K562 (cell line): ENCODE measurements around the gene MEST. TPM values are rescaled to one million over a fixed set of nuclear protein-coding genes. Genes with fewer than 3 reads are reported as not detected.

Source experiments
- ARHGAP35 ChIP-seq: fragments of 450-650 bp; IDR thresholded peaks from 2 replicates; pipeline ENCODE4 v1.6.1; 2018; ENCODE audit not compliant: partially characterized antibody
- EP300 ChIP-seq: IDR thresholded peaks from 2 replicates; pipeline ENCODE4 v1.6.1; 2012; ENCODE audit warnings: low read length, improper control_type of control experiment
- FIP1L1 ChIP-seq: fragments of 200-400 bp; formaldehyde crosslinking; IDR thresholded peaks from 2 replicates; pipeline ENCODE4 v1.6.1; 2018; ENCODE audit warnings: mild to moderate bottlenecking, low read depth, low read length; ENCODE audit not compliant: poor library complexity, severe bottlenecking
- FOXP1 ChIP-seq: sonication (generic); formaldehyde crosslinking; IDR thresholded peaks from 2 replicates; pipeline ENCODE4 v1.8.0; 2022; ENCODE audit warnings: mild to moderate bottlenecking, missing genetic modification reagents
- KAT7 ChIP-seq: sonication (generic); formaldehyde crosslinking; IDR thresholded peaks from 2 replicates; pipeline ENCODE4 v1.8.0; 2022; ENCODE audit warnings: missing genetic modification reagents, mild to moderate bottlenecking, borderline replicate concordance
- PCBP1 ChIP-seq: fragments of 200-400 bp; formaldehyde crosslinking; IDR thresholded peaks from 2 replicates; pipeline ENCODE4 v1.6.1; 2018; ENCODE audit warnings: mild to moderate bottlenecking, low read depth, low read length; ENCODE audit not compliant: poor library complexity, severe bottlenecking
- RNF2 ChIP-seq: sonication (generic); IDR thresholded peaks from 2 replicates; pipeline ENCODE4 v1.6.1; 2016
- SMAD4 ChIP-seq: fragments of 250-450 bp; sonication (Bioruptor Pico); conservative IDR thresholded peaks from 2 replicates; pipeline ENCODE4 v1.8.0; 2021; ENCODE audit warnings: inconsistent platforms, mild to moderate bottlenecking, moderate library complexity
- TGIF2 ChIP-seq: sonication (generic); formaldehyde crosslinking; IDR thresholded peaks from 2 replicates; pipeline ENCODE4 v1.8.1; 2022; ENCODE audit warnings: mild to moderate bottlenecking, missing genetic modification reagents, moderate library complexity
- ZC3H11A ChIP-seq: IDR thresholded peaks from 2 replicates; pipeline ENCODE4 v1.6.1; 2012; ENCODE audit warnings: low read depth, low read length, improper control_type of control experiment
- ZFP30 ChIP-seq: fragments of 250-450 bp; sonication (Bioruptor Pico); IDR thresholded peaks from 2 replicates; pipeline ENCODE4 v1.8.0; 2022; ENCODE audit warnings: moderate library complexity, mild to moderate bottlenecking, inconsistent platforms, borderline replicate concordance
- ZNF695 ChIP-seq: fragments of 450-650 bp; formaldehyde crosslinking; IDR thresholded peaks from 2 replicates; pipeline ENCODE4 v1.4.0; 2020; ENCODE audit warnings: mild to moderate bottlenecking, moderate library complexity
- polyA plus RNA-seq, 8 experiments: library from polyadenylated mRNA; depleted of rRNA in 4 of 8; stranded (reverse) in 5 of 8; unstranded in 3 of 8; fragments of >200 nt; fragmentation: Nextera tagmentation in 2 of 8; fragmentation: Illumina TruSeq in 1 of 8; extraction: Ambion mirVana in 2 of 8; extraction: Trizol in 1 of 8; gene quantifications; 2 replicates each; pipeline versions ENCODE4 v1.2.1 to v1.2.3, GENCODE V29; 2011 to 2014; ENCODE audit warnings: inconsistent platforms in 1 of 8, missing spikeins in 1 of 8
- total RNA-seq, 7 experiments: library from RNA; depleted of rRNA in 6 of 7; stranded (reverse); fragments of >200 nt in 6 of 7; fragmentation: Illumina TruSeq in 2 of 7; extraction: Trizol in 2 of 7; gene quantifications; 2 replicates each; pipeline versions ENCODE4 v1.2.1 to v1.2.3, GENCODE V29; 2011 to 2021; ENCODE audit warnings: low replicate concordance in 1 of 7
- TF ChIP-seq, protein P1 (sequence below): fragments of 250-450 bp; sonication (Bioruptor Pico); IDR thresholded peaks from 2 replicates; pipeline ENCODE4 v1.4.0; 2020; ENCODE audit warnings: mild to moderate bottlenecking, moderate library complexity, borderline replicate concordance
- TF ChIP-seq, protein P2 (sequence below): sonication (generic); formaldehyde crosslinking; IDR thresholded peaks from 2 replicates; pipeline ENCODE4 v1.8.1; 2023; ENCODE audit warnings: missing genetic modification reagents, mild to moderate bottlenecking, borderline replicate concordance
- TF ChIP-seq, protein P3 (sequence below), 2 experiments: IDR thresholded peaks; 2 replicates each; pipeline ENCODE4 v1.6.1; 2011; ENCODE audit warnings: borderline replicate concordance in 1 of 2, control low read depth in 1 of 2, low read depth in 1 of 2, low read length in 1 of 2, mild to moderate bottlenecking in 1 of 2, mixed read lengths in 1 of 2, moderate library complexity in 1 of 2; ENCODE audit not compliant: insufficient read depth in 1 of 2, insufficient read length in 1 of 2, poor library complexity in 1 of 2, severe bottlenecking in 1 of 2; ENCODE audit errors: extremely low read depth in 1 of 2
- TF ChIP-seq, protein P4 (sequence below): fragments of 250-450 bp; sonication (Bioruptor Pico); IDR thresholded peaks from 2 replicates; pipeline ENCODE4 v1.4.0; 2020; ENCODE audit warnings: mild to moderate bottlenecking, moderate library complexity

Gene MEST
- total and polyA plus RNA-seq, 9 of the 15 experiments (the other 6 are each of a cell fraction or from before 2014, with no cell fraction given): 0.04 to 0.74 (median 0.36) TPM; not detected in 1

GRCh38 chr7:130486114-130486953 lies 5.6 kb upstream of the MEST start (continued):
- TF ChIP-seq, protein P1, sequence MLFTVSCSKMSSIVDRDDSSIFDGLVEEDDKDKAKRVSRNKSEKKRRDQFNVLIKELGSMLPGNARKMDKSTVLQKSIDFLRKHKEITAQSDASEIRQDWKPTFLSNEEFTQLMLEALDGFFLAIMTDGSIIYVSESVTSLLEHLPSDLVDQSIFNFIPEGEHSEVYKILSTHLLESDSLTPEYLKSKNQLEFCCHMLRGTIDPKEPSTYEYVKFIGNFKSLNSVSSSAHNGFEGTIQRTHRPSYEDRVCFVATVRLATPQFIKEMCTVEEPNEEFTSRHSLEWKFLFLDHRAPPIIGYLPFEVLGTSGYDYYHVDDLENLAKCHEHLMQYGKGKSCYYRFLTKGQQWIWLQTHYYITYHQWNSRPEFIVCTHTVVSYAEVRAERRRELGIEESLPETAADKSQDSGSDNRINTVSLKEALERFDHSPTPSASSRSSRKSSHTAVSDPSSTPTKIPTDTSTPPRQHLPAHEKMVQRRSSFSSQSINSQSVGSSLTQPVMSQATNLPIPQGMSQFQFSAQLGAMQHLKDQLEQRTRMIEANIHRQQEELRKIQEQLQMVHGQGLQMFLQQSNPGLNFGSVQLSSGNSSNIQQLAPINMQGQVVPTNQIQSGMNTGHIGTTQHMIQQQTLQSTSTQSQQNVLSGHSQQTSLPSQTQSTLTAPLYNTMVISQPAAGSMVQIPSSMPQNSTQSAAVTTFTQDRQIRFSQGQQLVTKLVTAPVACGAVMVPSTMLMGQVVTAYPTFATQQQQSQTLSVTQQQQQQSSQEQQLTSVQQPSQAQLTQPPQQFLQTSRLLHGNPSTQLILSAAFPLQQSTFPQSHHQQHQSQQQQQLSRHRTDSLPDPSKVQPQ (CRISPR knock-in tag): no peak
- TF ChIP-seq, protein P2, sequence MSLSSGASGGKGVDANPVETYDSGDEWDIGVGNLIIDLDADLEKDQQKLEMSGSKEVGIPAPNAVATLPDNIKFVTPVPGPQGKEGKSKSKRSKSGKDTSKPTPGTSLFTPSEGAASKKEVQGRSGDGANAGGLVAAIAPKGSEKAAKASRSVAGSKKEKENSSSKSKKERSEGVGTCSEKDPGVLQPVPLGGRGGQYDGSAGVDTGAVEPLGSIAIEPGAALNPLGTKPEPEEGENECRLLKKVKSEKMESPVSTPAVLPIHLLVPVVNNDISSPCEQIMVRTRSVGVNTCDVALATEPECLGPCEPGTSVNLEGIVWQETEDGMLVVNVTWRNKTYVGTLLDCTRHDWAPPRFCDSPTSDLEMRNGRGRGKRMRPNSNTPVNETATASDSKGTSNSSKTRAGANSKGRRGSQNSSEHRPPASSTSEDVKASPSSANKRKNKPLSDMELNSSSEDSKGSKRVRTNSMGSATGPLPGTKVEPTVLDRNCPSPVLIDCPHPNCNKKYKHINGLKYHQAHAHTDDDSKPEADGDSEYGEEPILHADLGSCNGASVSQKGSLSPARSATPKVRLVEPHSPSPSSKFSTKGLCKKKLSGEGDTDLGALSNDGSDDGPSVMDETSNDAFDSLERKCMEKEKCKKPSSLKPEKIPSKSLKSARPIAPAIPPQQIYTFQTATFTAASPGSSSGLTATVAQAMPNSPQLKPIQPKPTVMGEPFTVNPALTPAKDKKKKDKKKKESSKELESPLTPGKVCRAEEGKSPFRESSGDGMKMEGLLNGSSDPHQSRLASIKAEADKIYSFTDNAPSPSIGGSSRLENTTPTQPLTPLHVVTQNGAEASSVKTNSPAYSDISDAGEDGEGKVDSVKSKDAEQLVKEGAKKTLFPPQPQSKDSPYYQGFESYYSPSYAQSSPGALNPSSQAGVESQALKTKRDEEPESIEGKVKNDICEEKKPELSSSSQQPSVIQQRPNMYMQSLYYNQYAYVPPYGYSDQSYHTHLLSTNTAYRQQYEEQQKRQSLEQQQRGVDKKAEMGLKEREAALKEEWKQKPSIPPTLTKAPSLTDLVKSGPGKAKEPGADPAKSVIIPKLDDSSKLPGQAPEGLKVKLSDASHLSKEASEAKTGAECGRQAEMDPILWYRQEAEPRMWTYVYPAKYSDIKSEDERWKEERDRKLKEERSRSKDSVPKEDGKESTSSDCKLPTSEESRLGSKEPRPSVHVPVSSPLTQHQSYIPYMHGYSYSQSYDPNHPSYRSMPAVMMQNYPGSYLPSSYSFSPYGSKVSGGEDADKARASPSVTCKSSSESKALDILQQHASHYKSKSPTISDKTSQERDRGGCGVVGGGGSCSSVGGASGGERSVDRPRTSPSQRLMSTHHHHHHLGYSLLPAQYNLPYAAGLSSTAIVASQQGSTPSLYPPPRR (CRISPR knock-in tag): no peak
- no peak for TF ChIP-seq ARHGAP35
- TF ChIP-seq, protein P3, sequence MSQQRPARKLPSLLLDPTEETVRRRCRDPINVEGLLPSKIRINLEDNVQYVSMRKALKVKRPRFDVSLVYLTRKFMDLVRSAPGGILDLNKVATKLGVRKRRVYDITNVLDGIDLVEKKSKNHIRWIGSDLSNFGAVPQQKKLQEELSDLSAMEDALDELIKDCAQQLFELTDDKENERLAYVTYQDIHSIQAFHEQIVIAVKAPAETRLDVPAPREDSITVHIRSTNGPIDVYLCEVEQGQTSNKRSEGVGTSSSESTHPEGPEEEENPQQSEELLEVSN (IDR thresholded peaks at IDR 0.05; ENCODE audit: borderline replicate concordance in 1 of 2, extremely low read depth in 1 of 2, insufficient read depth in 1 of 2, insufficient read length in 1 of 2, low read depth in 1 of 2, low read length in 1 of 2, poor library complexity in 1 of 2, severe bottlenecking in 1 of 2): peak; percentile 60 to 91
- no peak for TF ChIP-seq ZNF695 (CRISPR knock-in tag)
- TF ChIP-seq FIP1L1: no peak
- no peak for TF ChIP-seq FOXP1 (CRISPR knock-in tag)
- TF ChIP-seq RNF2: no peak
- TF ChIP-seq, protein P4, sequence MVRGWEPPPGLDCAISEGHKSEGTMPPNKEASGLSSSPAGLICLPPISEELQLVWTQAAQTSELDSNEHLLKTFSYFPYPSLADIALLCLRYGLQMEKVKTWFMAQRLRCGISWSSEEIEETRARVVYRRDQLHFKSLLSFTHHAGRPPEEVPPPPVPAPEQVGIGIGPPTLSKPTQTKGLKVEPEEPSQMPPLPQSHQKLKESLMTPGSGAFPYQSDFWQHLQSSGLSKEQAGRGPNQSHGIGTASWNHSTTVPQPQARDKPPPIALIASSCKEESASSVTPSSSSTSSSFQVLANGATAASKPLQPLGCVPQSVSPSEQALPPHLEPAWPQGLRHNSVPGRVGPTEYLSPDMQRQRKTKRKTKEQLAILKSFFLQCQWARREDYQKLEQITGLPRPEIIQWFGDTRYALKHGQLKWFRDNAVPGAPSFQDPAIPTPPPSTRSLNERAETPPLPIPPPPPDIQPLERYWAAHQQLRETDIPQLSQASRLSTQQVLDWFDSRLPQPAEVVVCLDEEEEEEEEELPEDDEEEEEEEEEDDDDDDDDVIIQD (CRISPR knock-in tag): no peak
- no peak for TF ChIP-seq ZFP30 (CRISPR knock-in tag)
- TF ChIP-seq EP300: no peak
- TF ChIP-seq PCBP1: no peak
- TF ChIP-seq ZC3H11A: no peak
- TF ChIP-seq KAT7 (CRISPR knock-in tag): no peak
- no peak for TF ChIP-seq SMAD4 (CRISPR knock-in tag)
- TF ChIP-seq TGIF2 (CRISPR knock-in tag): no peak
